Measurements from ENCODE around the gene IDH3B.

The IDH3B gene

DNA sequence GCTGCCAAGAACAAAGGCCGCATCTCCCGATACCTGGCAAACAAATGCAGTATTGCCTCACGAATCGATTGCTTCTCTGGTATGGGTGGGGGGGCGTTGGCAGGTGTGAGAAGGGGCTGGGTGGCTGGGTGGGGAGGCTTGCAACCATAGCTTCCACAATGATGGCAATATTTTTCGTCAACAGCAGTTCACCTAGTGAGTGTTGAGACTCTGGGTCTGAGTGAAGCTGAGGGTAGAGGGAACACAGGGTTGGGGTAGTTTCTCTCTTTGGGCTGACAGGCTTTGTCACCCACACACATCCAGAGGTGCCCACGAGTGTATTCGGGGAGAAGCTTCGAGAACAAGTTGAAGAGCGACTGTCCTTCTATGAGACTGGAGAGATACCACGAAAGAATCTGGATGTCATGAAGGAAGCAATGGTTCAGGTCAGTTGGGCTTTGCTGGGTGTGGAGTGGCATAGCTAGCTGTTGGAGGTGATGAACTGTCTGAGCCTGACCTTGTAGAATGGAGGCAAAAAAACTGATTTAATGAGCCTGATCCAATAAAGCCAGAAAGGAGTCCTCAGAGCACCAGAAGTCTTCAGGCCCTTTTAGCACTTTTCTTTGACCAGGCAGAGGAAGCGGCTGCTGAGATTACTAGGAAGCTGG, 7.4 kb downstream of the IDH3B start:
- WGBS, 2 experiments (ENCODE audit: insufficient coverage in 2 of 2) = 96 to 98% methylated on average over 5 to 10 of the region's 12 CpGs
- Histone ChIP-seq H3K4me1 (ENCODE audit: control insufficient read depth, insufficient read depth, low read length, poor library complexity, severe bottlenecking) (peaks cover 12% of the 10 kb centered on the region), H3K36me3 (ENCODE audit: control insufficient read depth, insufficient read depth, low read length) (peaks cover 84% of the 10 kb centered on the region), H3K9me3 (ENCODE audit: control insufficient read depth, low read length) (no peaks in the 10 kb centered on the region), H3K27ac (ENCODE audit: low read depth, low read length, severe bottlenecking) (no peak overlapping the region), H3K4me3 (ENCODE audit: extremely low read depth, insufficient read depth, low read length, poor library complexity, severe bottlenecking) (no peak overlapping the region)

DNA sequence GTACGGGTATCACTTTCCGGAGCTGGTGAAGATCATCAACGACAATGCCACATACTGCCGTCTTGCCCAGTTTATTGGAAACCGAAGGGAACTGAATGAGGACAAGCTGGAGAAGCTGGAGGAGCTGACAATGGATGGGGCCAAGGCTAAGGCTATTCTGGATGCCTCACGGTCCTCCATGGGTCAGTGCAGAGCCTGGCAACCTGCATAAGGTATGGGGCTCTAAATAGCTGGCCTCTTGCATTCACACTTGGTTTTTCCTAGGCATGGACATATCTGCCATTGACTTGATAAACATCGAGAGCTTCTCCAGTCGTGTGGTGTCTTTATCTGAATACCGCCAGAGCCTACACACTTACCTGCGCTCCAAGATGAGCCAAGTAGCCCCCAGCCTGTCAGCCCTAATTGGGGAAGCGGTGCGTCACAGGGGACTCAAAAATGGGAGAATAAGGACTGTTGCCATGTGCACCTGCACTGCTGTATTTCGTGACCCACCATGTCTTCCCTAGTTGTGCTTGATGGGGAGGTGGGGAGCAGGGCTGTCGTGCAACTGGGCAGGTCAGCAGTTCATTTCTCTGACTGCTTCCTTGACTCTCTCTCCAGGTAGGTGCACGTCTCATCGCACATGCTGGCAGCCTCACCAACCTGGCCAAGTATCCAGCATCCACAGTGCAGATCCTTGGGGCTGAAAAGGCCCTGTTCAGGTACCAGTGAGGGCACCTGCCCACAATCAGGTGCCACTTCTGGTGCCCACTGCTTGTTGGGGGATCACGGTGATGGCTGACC, 8.5 kb downstream of the IDH3B start:
- H3K27ac ChIP-seq (ENCODE audit: low read depth, low read length, severe bottlenecking) = no peak overlapping the region
- H3K4me1 ChIP-seq (ENCODE audit: control insufficient read depth, insufficient read depth, low read length, poor library complexity, severe bottlenecking) = peaks cover 12% of the 10 kb centered on the region
- H3K4me3 ChIP-seq (ENCODE audit: extremely low read depth, insufficient read depth, low read length, poor library complexity, severe bottlenecking) = no peak overlapping the region
- H3K9me3 ChIP-seq (ENCODE audit: control insufficient read depth, low read length) = no peaks in the 10 kb centered on the region
- peaks cover 73% of the 10 kb centered on the region for H3K36me3 ChIP-seq (ENCODE audit: control insufficient read depth, insufficient read depth, low read length)
- WGBS, 2 experiments (ENCODE audit: insufficient coverage in 2 of 2) = 96 to 97% methylated on average over 15 to 17 of the region's 17 CpGs

GRCh38 chr20:2654831-2655230, 9.2 kb downstream of the IDH3B start:
- H3K4me3 ChIP-seq (ENCODE audit: extremely low read depth, insufficient read depth, low read length, poor library complexity, severe bottlenecking) = peak overlapping the region; percentile 69
- peaks cover 67% of the 10 kb centered on the region for H3K36me3 ChIP-seq (ENCODE audit: control insufficient read depth, insufficient read depth, low read length)

DNA sequence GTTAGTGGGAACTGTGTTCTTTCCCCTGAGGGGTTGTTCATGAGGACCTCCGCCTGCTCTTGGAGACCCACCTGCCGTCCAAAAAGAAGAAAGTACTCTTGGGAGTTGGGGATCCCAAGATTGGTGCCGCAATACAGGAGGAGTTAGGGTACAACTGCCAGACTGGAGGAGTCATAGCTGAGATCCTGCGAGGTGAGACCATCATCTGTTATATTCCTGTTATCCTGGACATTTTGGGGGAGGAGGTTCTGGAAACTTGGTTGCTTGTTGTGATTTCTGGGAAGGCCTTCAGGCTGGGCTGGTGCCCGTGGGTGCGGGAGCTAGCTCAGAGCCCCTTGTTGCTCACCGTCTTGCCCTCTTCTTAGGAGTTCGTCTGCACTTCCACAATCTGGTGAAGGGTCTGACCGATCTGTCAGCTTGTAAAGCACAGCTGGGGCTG, 9.6 kb downstream of the IDH3B start:
- H3K4me1 ChIP-seq (ENCODE audit: control insufficient read depth, insufficient read depth, low read length, poor library complexity, severe bottlenecking) = peaks cover 12% of the 10 kb centered on the region
- no peaks in the 10 kb centered on the region for H3K9me3 ChIP-seq (ENCODE audit: control insufficient read depth, low read length)
- no peak overlapping the region for H3K27ac ChIP-seq (ENCODE audit: low read depth, low read length, severe bottlenecking)
- peaks cover 63% of the 10 kb centered on the region for H3K36me3 ChIP-seq (ENCODE audit: control insufficient read depth, insufficient read depth, low read length)
- H3K4me3 ChIP-seq (ENCODE audit: extremely low read depth, insufficient read depth, low read length, poor library complexity, severe bottlenecking) = peak overlapping the region; percentile 69
- 92 to 99% methylated on average over 8 to 9 of the region's 9 CpGs for WGBS, 2 experiments (ENCODE audit: insufficient coverage in 2 of 2)

More at GRCh38 chr20:2654831-2655230, 9.2 kb downstream of the IDH3B start:
- Histone ChIP-seq H3K9me3 (ENCODE audit: control insufficient read depth, low read length) (no peaks in the 10 kb centered on the region), H3K4me1 (ENCODE audit: control insufficient read depth, insufficient read depth, low read length, poor library complexity, severe bottlenecking) (peaks cover 12% of the 10 kb centered on the region), H3K27ac (ENCODE audit: low read depth, low read length, severe bottlenecking) (no peak overlapping the region)
- 100% methylated on average over 2 to 3 of the region's 3 CpGs for WGBS, 2 experiments (ENCODE audit: insufficient coverage in 2 of 2)

DNA sequence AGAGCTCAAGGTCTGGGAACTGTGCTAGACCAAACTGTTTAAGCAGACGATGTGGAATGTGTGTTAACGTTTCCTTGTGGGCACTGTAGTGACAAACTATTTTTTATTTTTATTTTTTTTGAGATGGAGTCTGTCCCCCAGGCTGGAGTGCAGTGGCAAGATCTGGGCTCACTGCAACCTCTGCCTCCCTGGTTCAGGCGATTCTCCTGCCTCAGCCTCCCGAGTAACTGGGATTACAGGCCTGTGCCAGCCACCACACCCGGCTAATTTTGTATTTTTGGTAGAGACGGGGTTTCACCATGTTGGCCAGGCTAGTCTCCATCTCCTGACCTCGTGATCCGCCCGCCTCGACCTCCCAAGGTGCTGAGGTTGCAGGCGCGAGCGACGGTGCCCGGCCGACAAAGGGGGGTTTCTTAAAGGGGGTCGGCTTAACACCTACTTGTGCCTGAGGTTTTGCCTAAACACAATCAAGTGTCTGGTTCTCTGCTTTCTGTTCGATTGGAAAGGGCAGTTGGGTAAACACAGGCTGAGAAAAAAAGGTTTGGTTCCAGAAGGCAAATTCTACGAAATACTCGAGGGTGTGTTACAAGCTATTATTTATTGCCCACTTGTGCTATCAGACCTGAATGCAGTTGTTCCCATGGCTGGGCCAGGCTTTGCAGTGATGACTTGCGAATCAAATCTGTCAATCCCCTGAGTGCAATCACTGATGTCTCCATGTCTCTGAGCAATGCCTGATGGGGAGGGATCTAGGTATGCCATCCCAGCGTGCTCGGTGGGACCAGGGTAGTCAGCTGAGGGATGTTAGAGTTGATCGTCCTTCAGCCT, 10.2 kb downstream of the IDH3B start:
- H3K27ac ChIP-seq (ENCODE audit: low read depth, low read length, severe bottlenecking) = peak overlapping the region; percentile 29
- H3K4me3 ChIP-seq (ENCODE audit: extremely low read depth, insufficient read depth, low read length, poor library complexity, severe bottlenecking) = peak overlapping the region; percentile 69
- 35 to 41% methylated on average over 17 to 22 of the region's 24 CpGs for WGBS, 2 experiments (ENCODE audit: insufficient coverage in 2 of 2)
- H3K9me3 ChIP-seq (ENCODE audit: control insufficient read depth, low read length) = no peaks in the 10 kb centered on the region
- peaks cover 57% of the 10 kb centered on the region for H3K36me3 ChIP-seq (ENCODE audit: control insufficient read depth, insufficient read depth, low read length)
- H3K4me1 ChIP-seq (ENCODE audit: control insufficient read depth, insufficient read depth, low read length, poor library complexity, severe bottlenecking) = peaks cover 12% of the 10 kb centered on the region

GRCh38 chr20:2652724-2653555, 11.1 kb downstream of the IDH3B start:
- Histone ChIP-seq H3K36me3 (ENCODE audit: control insufficient read depth, insufficient read depth, low read length) (peaks cover 48% of the 10 kb centered on the region), H3K27ac (ENCODE audit: low read depth, low read length, severe bottlenecking) (peak overlapping the region; percentile 39), H3K4me1 (ENCODE audit: control insufficient read depth, insufficient read depth, low read length, poor library complexity, severe bottlenecking) (peaks cover 12% of the 10 kb centered on the region), H3K9me3 (ENCODE audit: control insufficient read depth, low read length) (no peaks in the 10 kb centered on the region), H3K4me3 (ENCODE audit: extremely low read depth, insufficient read depth, low read length, poor library complexity, severe bottlenecking) (peak overlapping the region; percentile 69)
- 0 to 1% methylated on average over 46 to 52 of the region's 56 CpGs for WGBS, 2 experiments (ENCODE audit: insufficient coverage in 2 of 2)

DNA sequence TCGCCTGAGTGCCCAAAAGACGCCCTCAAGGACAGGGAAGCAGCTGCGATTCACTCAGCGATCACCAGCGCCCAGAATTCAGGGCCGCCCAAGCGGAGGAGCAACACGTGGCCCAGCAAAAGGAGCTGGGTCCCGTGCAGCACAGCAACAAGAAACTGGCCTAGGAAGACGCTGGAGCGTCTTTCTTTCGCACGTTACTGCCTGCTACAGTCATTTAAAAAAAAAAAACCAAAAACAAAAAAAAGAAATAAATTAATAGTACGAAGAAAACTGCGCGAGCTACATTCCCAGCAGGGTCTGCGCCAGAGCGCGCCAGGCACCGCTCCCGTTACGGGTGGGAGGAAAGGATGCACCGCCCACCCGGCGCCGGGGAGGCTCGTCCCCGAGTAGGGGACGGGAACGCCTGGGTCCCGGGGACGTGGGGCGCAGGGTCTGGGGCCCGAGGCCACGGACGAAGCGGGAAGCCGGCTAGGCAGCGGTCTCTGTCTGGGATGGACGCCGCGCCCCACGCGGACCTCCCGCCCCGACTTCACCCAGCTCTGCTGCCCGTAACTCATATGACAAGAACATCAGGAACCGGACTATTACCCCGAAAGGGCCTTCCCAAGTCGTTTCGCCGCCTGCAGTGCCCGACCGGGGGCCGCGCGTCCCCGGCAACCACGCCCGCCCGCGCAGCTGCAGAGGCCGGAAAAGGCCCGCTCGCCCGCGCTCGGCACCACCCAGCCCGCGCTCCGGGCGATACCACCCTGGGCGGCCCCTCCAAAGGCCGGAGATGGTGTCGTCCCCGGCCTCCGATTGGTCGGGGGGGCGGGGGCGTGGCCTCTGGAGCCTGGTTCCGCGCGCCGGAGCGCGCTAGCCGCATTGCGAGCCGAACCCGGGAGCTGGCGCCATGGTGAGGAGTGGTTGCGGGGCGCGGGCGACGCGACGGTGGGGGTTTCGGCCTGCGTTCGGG, 12.0 kb downstream of the IDH3B start, which contains the start of gene NOP56:
Gene NOP56, plus strand, starts transcription at position 861 of the 952 bp plus-strand sequence. Its CDS starts 29 bp downstream, at position 890.
- H3K36me3 ChIP-seq (ENCODE audit: control insufficient read depth, insufficient read depth, low read length) = peaks cover 39% of the 10 kb centered on the region
- peak within 1 kb of the TSS; percentile 89 for H3K27ac ChIP-seq (ENCODE audit: low read depth, low read length, severe bottlenecking)
- H3K9me3 ChIP-seq (ENCODE audit: control insufficient read depth, low read length) = no peaks in the 10 kb centered on the region
- H3K4me3 ChIP-seq (ENCODE audit: extremely low read depth, insufficient read depth, low read length, poor library complexity, severe bottlenecking) = peak within 1 kb of the TSS; percentile 69
- 0 to 1% methylated on average over 62 to 72 of the region's 101 CpGs for WGBS, 2 experiments (ENCODE audit: insufficient coverage in 2 of 2)
- H3K4me1 ChIP-seq (ENCODE audit: control insufficient read depth, insufficient read depth, low read length, poor library complexity, severe bottlenecking) = peaks cover 12% of the 10 kb centered on the region

GRCh38 chr20:2643708-2644107, 20.3 kb downstream of the IDH3B start:
- H3K36me3 ChIP-seq (ENCODE audit: control insufficient read depth, insufficient read depth, low read length) = no peaks in the 10 kb centered on the region
- H3K27ac ChIP-seq (ENCODE audit: low read depth, low read length, severe bottlenecking) = no peak overlapping the region
- H3K9me3 ChIP-seq (ENCODE audit: control insufficient read depth, low read length) = no peaks in the 10 kb centered on the region
- no peaks in the 10 kb centered on the region for H3K4me1 ChIP-seq (ENCODE audit: control insufficient read depth, insufficient read depth, low read length, poor library complexity, severe bottlenecking)
- WGBS, 2 experiments (ENCODE audit: insufficient coverage in 2 of 2) = 100% methylated on average over 1 of the region's 1 CpG; no CpG with 5 or more reads in 1 of the 2 experiments
- no peak overlapping the region for H3K4me3 ChIP-seq (ENCODE audit: extremely low read depth, insufficient read depth, low read length, poor library complexity, severe bottlenecking)

- 83 to 98% methylated on average over 9 of the region's 9 CpGs for WGBS, 2 experiments (ENCODE audit: insufficient coverage in 2 of 2)
- H3K36me3 ChIP-seq (ENCODE audit: control insufficient read depth, insufficient read depth, low read length) = no peaks in the 10 kb centered on the region
- no peaks in the 10 kb centered on the region for H3K9me3 ChIP-seq (ENCODE audit: control insufficient read depth, low read length)
- H3K4me1 ChIP-seq (ENCODE audit: control insufficient read depth, insufficient read depth, low read length, poor library complexity, severe bottlenecking) = no peaks in the 10 kb centered on the region
- no peak overlapping the region for H3K4me3 ChIP-seq (ENCODE audit: extremely low read depth, insufficient read depth, low read length, poor library complexity, severe bottlenecking)
- H3K27ac ChIP-seq (ENCODE audit: low read depth, low read length, severe bottlenecking) = no peak overlapping the region
Measured at GRCh38 chr20:2640899-2641298, 23.1 kb downstream of the IDH3B start.

All from mesodermal cell (in vitro differentiated cells).